Spleen (tissue), 7 donors: ENCODE results near the gene ST7.

Source experiments
- POLR2A ChIP-seq, 3 donors: fragments of 450-650 bp; IDR thresholded peaks; one replicate each; pipeline ENCODE4 v1.5.1; 2017; ENCODE audit warnings: antibody characterized with exemption in 3 of 3, mild to moderate bottlenecking in 1 of 3
- POLR2AphosphoS5 ChIP-seq, 3 donors: sonication (generic); formaldehyde crosslinking; IDR thresholded peaks; one replicate each; pipeline ENCODE4 v1.5.1; 2017; ENCODE audit warnings: antibody characterized with exemption in 3 of 3
- TF ChIP-seq, protein P1 (sequence below), 11 experiments: fragments of 200-600 bp in 7 of 11; fragments of 450-650 bp in 4 of 11; sonication (generic) in 4 of 11; IDR thresholded peaks in 8 of 11; conservative IDR thresholded peaks in 3 of 11; 1 replicate in 7 of 11; 2 replicates in 4 of 11; pipeline versions ENCODE4 v1.4.0 to v1.8.0; 2016 to 2021; ENCODE audit warnings: antibody characterized with exemption in 11 of 11, inconsistent platforms in 4 of 11, mild to moderate bottlenecking in 1 of 11
- donor health status: DM: no; HTN: no; CAD: no; lungs with moderate emphysema.
- donor health status: DM: no; HTN: no; CAD: no.
- donor health status: DM: no; HTN: no; CAD: no.

DNA sequence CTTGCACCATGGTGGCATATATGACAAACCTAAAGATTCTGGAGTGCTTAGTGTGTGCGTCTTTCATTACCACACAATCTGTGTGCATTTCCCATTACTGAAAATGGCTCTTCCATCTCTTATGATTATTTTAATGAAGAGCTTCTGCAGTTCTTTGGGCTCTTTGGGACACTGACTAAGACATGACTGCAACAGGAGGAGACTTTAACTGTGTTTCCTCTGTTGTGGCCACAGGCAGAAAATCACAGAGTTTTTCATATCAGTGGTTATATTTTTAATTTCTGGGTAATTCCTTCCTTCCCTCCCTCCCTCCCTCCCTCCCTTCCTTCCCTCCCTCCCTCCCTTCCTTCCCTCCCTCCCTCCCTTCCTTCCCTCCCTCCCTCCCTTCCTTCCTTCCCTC is 311.4 kb downstream of the ST7 start:
- TF ChIP-seq POLR2A (IDR thresholded peaks at IDR 0.05) (no peak), POLR2AphosphoS5 (IDR thresholded peaks at IDR 0.05) (no peak)
- TF ChIP-seq, protein P1, sequence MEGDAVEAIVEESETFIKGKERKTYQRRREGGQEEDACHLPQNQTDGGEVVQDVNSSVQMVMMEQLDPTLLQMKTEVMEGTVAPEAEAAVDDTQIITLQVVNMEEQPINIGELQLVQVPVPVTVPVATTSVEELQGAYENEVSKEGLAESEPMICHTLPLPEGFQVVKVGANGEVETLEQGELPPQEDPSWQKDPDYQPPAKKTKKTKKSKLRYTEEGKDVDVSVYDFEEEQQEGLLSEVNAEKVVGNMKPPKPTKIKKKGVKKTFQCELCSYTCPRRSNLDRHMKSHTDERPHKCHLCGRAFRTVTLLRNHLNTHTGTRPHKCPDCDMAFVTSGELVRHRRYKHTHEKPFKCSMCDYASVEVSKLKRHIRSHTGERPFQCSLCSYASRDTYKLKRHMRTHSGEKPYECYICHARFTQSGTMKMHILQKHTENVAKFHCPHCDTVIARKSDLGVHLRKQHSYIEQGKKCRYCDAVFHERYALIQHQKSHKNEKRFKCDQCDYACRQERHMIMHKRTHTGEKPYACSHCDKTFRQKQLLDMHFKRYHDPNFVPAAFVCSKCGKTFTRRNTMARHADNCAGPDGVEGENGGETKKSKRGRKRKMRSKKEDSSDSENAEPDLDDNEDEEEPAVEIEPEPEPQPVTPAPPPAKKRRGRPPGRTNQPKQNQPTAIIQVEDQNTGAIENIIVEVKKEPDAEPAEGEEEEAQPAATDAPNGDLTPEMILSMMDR (IDR thresholded peaks at IDR 0.05 in 8 of 11, conservative IDR thresholded peaks at IDR 0.05 in 3 of 11), result no peak
